Activated gamma-delta T cell treated with Interleukin-2 at 50 U/mL for 16 hours (primary cell): ENCODE results near the gene HSBP1L1.

ENCODE experiments used
- DNase-seq: peaks from one replicate; pipeline ENCODE4 v3.0.0-alpha.2; 2020

Gene HSBP1L1

DNA sequence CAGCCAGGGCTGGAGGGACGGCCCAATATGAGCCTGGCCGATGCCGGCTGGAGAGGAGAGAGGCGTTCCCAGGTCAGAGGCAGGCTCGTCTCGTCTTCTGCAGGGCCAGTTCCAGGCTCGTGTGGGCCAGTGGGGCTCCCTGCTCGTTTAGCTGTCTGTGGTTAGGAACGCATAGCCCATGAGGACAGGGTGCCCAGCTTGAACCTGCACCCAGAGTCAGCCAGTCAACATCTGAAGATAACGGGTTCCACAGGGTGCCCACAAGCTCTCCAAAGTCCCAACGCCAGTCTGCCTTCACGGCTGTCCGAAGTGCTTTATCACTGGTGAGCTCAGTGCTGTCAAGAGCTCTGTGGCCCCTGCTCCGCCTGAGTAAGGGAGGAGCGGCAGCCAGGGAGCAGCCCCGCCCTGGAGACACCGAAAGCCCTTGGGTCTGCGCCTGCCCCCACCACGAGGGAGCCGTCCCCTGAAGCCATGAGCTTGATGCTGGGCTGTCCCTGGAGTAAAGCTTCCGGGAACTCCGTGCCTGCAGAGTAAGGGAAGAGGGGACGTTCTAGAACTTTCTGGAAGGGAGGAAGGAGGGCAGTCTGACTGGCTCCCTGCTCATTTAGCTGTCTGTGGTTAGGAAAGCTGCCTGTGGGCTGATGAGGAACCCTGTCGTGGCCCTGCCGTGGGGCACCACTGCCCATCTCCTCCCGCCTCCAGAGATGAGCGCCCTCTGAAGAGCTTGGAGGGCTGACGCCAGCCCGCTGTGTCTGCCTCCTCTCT is 2.7 kb upstream of the HSBP1L1 start:
- DNase-seq, result no peak

DNA sequence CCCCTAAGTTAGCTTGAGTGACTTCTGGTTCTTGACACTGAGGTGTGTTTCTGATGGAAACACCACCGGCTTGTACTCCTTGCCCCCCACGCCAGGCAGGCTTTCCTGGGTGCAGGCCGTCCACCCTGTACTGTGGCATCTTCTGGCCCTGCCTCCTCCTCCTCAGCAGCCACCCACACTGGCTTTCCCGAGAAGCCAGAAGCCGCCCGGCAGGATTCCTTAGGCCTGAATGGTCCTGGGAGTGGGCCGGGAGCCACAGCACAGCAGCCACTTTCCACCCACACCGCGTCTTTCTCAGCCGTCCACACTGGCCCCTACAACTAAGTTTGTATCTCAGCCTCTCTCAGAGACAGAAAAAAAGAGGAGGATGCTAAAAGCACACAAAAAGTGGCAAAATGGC is 2.1 kb upstream of the HSBP1L1 start:
- no peak for DNase-seq

DNA sequence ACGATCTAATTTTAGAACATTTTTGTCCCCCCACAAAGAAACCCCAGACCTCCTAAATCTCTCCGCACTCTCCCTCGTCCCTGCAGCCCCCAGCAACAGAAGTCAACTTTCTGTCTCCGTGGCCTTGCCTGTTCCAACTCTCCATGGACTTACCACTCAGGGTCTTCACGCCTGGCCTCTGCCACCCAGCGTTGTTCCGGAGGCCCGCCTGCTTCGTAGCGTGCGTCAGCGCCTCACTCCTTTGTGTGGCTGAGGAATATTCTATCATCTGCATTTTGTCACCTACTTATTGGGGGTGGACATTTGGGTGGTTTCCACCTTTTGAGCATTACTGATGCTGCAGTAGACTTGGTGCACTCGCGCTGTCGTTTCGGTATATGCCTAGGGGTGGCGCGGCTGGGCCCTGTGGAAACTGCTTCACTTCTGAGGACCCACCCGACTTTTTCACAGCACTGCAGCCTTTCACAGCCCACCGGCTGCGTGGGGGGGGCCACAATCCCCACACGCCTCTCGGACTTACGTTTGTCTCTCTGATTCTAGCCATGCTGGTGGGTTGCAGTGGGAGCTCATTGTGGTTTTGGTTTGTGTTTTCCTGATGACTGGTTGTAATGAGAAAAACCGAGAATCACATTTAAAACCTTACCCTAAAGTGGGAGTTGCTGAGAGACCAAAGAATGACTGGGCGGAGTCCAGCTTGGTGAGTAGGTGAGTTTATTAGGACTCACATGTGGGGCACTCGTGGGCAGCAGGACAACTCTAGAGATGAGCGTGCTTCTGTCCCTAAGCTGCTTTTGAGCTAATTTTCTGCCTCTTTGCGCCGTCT is 1.4 kb upstream of the HSBP1L1 start:
- DNase-seq, result no peak

DNA sequence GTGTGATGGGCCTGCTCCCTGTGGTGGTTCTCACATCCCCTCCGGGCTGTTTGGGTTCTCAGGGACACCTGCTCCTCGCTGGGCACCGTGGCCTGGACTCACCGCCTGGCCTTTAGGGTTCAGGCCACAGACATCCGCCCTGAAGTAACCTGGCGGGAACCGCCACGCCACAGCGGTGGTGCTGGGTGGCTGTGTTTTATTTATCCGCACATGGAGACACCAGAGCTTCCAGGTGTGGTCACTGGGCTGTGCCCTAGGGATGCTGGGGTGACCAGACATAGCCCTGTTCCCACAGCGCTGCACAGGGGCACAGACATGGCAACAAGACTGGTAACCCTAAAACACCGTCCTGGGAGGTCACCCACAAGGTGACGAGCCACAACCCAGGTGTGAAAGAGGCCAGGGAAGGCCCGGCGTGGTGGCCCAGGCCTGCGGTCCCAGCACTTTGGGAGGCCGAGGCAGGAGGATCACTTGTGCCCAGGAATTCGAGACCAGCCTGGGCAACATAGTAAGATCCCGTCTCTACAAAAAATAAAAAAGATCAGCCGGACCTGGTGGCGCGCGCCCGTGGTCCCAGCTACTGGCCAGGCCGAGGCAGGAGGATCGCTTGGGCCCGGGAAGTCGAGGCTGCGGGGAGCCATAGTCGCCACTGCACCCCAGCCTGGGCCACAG is 649 bp upstream of the HSBP1L1 start:
- DNase-seq, result no peak

DNA sequence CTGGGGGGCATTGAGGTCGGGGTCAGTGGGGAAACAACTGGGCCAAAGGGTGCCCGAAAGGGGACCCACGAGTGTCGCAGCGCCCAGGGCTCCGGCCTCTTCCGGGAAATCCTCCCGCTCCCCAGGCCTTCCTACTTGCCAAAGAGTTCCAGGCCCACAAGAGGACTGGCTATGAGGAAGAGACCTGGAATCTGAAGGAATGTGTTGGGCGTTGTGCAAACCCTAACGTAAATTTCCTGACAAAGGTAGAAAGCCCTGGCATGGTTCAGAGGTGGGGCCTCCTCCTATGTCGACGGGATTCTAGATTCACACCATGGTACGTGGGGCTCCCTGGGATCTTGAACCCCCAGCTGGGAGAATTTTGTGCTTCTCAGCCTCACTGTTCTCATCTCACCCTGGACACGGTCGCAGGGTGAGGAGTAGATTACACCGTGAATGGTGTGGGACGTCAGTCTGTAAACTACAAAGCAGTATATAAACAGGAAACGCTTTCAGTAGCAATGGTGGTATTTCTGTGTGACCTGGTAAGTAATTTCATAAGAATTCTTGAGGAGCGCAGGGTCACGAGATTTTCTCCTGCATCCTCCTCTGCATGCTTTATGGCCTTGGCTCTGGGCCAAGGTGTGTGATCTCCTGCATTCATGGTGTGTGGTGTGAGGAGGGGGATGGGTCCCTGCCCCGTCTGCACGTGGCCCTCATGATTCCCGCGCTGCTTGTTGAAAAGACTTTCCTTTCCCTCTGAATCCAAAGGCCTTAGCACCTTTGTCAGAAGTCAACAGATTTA is 868 bp downstream of the HSBP1L1 start:
- no peak for DNase-seq

DNA sequence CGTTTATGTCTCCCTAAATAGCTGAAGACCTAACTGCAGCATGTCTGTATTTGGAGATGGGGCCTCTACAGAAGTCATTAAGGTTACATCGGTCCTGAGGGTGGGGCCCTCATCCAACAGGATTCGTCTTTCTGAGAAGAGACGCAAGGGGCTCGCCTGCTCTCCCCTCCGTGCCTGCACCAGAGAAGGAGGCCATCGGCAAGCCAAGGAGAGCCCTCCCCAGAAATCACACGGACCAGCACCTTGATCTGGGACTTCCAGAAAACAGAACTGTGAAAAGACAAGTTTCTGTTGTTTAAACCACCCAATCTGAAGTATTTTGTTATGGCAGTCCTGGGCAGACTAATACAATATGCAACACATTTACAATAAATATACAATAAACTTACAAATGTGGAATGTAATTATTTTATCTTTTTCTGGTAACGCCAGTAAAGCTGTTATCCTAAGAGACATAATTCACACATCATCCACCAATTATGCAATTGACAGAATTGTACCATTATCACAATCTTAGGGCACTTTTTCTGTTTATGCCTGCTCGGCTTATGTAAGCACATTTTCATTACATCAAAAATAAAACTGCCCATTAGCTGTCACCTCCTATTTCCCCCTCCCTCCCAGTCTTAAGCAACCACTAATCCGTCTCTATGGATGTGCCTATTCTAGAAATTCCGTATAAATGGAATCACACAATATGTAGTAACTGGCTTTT is 6.1 kb downstream of the HSBP1L1 start:
- DNase-seq, result no peak

DNA sequence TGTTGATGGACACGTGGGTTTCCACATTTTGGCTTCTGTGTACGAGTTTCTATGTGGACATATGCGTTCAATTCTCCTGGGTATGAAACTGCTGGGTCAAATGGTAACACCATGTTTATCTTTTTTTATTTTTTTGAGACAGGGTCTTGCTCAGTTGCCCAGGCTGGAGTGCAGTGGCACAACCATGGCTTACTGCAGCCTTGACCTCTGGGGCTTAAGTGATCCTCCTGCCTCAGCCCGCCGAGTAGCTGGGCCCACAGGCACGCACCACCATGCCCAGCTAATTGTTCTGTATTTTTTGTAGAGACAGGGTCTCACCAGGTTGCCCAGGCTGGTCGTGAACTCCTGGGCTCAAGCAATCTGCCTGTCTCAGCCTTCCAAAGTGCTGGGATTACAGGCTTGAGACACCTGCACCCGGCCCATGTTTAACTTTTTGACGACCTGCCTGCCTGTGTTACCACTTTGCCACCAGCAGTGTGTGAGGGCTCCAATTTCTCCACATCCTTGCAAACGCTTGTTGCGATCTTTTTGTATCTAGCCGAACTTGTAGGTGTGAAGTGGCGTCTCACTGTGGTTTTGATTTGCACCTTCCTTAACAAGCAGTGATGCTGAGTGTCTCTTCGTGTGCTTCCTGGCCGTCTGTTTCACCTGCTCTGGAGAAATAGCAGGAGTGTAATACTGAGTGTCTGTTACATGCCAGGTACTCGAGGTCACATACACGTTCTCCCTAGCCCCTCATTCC is 6.9 kb downstream of the HSBP1L1 start:
- DNase-seq, result no peak

DNA sequence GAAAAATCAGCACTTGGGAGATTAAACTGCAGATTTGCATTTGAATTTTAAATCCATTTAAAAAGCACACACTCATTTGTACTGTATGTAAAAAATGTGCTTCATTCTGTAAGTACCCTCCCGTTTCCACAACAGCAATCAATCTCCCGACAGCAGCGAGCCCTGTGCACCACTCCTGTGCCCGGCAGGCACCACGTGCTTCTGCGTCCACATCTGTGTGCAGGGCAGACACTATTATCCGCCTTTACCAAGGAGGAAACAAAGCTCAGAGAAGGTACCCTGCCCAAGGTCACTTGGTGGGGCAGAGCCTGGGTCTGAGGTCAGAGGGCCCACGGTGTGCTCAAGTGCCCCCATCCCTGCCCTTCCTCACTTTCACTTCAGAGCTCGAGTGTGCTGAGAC is 7.5 kb downstream of the HSBP1L1 start:
- no peak for DNase-seq

DNA sequence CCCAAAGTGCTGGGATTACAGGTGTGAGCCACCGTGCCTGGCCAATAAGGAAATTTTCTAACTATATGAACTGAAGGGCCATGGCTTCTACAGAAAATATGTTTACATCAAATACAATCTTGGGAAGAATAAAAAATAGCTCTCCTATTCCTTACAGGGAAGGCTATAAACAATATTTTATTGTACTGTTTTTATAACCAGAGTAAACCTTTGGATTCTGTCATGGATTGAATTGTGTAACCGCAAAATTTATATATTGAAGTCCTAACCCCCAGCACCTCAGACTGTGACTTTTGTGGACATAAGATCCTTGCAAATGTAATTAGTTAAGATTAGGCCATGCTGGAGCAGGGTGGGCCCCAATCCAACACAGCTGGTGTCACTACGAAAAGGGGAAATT is 8.3 kb downstream of the HSBP1L1 start:
- DNase-seq, result no peak

DNA sequence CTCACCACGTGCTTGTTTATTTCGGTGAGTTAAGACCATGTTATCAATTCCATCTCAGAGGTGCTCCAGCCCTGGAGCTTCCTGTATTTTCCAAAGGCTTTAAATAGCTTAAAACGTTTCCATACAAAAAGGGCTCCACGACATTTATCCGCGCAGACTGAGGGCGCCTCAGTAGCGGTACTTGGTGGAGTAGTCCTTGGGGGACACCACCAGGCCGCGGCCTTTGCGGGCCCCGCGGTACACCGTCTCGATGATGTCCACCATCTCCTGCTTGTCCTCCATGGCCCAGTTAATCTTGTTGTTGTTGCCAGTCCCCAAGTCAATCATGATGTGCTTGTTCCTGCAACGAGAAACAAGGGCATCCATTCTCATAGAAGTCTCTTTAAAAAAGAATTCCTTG is 9.1 kb downstream of the HSBP1L1 start:
- no peak for DNase-seq

DNA sequence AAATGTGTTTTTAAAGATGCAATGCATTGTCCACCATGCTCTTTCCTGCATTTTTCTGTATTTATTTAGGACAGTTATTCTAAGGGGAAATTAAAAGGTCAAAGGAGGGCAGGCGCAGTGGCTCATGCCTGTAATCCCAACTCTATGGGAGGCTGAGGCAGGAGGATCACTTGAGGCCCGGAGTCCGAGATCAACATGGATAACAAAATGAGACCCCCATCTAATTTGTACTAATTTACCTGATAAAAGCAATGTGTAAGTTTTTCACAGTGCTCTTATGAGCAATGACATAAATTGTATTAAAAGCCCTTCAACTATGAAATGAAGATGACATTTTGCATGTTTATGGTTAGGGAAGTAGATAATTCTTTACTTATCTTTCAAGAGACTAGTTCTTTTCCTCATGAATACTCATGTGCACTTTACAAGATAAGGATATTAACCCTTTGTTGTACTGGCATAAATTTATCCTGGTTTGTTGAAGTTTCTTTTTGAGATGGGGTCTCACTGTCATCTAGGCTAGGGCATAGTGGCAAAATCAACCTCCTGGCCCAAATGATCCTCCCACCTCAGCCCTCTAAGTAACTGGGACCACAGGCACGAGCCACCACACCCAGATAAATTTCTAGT is 9.7 kb downstream of the HSBP1L1 start:
- DNase-seq, result no peak

DNA sequence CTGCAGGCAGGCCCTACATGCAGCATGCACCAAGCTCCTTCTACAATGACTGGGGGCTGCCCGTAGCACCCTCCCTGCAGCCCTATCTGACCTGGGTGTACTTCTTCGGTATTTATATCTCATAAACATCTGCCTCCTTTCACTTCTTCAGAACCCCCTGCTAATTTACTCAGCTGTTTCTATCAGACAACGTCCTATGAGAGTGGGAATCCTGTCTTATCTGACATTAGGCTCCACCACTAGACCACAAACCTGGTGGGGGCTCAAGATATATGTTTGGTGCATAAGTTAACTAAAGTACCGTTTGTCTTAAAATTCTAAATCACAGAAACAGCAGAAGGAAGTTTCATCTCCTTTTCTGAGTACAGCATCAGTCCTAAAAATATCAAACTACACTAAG is 10.6 kb downstream of the HSBP1L1 start:
- no peak for DNase-seq

DNA sequence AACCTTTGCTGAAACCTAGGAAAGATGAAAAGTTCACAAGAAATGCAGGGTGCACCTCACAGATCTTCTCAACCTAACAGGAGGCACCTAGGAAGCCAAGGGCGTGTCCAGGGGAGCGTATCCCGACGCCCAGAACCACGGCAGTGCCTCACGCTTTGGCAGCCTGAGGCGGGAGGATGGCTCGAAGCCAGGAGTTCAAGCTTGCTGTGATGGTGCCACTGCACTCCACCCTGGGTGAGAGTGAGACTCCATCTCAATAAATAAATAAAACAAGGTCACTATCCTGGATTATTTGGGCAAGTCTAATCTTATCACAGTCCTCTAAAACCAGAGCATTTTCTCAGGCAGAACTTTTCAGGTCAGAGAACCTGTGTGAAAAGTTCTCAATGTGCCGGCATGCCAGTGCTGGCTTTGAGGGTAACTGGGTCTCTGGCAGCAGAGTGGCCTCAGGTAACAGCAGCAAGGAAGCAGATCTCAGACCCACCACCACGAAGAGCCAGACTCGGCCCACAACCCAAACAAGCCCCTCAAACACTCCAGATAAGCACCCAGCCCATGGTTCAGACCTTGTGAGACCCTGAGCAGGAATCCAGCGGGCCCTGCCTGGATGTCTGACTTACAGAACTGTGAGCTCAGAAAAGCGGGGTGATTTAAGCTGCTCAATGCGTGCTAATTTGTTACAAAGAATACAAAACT is 11.7 kb downstream of the HSBP1L1 start:
- no peak for DNase-seq

DNA sequence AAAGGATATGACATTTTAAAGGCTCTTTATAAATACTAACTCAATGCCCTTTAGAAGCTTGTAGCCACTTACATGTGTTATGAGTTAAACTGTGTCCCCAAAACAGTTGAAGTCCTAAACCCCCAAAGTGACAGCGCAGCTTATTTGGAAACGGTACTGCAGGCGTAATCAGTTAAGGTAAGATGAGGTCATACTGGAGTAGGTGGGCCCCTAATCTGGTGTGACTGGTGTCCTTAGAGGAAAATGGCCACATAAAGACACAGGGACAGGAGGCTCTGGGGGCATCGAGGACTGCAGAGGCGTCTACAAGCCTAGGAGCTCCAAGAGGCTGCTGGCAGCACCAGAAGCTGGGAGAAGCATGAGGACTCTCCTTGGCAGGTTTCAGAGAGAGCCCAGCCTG is 15.4 kb downstream of the HSBP1L1 start:
- DNase-seq, result no peak

DNA sequence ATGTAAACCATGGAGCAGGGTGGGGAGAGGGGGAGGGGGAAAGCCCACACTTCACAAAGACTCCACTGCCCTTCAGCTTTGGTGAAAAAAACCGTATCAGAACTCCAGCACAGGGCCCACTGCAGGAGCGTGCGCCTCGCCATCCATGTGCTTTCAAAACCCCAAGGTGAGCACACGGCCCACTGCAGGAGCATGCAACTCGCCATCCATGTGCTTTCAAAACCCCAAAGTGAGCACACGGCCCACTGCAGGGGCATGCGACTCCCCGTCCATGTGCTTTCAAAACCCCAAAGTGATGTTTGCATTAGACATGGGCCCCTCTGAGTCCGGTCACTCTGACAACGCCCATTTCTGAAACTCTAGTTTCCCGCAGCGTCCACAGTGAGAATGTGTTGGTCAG is 16.1 kb downstream of the HSBP1L1 start:
- no peak for DNase-seq

DNA sequence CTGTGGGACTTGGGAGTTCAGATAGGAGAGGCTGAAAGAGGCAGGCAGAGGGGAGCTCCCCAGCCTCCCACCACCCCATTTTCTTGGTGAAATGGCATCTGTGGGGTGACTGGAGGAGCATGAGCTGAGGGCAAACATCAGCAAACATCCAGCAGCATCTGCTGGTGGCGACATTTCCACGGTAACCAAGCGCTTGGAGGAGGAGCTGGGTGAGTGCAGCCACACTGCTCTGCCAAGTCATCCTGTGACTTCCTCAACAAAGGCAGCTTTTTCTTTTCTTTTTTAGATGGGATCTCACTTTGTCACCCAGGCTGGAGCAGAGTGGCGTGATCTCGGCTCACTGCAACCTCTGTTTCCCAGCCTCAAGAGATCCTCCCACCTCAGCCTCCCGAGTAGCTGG is 18.3 kb downstream of the HSBP1L1 start:
- no peak for DNase-seq

DNA sequence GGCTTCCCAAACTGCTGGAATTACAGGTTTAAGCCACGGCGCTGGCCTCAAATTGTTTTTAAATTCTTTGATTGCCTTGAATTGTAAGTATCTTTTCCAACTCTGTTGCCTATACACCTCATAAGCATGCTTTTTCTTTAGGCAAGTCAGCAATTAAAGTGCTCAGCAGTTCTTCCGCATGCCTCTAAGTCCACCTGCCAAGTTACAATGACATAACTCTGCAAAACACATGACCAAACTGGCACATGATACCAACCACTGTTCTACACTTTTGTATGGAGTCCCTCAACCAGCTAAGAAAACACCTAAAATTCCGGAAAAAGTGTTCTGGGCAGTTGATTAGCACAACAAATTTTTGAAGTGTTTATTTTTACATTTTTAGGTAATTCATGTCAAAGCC is 18.8 kb downstream of the HSBP1L1 start:
- DNase-seq, result no peak

DNA sequence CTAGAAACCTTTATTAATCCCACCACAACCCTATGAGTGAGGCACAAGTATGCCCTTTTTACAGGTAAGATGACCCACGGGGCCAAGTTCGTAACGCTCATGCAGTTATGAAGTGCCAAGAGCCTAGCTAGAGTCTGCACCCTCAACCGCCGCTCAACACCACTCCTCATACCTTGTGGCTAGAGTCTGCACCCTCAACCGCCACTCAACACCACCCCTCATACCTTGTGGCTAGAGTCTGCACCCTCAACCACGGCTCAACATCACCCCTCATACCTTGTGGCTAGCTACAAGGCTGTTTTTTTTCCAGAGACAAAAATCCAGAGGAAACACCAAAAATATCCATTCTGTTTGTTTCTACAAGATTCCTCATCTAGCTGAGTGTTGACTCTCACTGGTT is 19.4 kb downstream of the HSBP1L1 start:
- DNase-seq, result no peak

DNA sequence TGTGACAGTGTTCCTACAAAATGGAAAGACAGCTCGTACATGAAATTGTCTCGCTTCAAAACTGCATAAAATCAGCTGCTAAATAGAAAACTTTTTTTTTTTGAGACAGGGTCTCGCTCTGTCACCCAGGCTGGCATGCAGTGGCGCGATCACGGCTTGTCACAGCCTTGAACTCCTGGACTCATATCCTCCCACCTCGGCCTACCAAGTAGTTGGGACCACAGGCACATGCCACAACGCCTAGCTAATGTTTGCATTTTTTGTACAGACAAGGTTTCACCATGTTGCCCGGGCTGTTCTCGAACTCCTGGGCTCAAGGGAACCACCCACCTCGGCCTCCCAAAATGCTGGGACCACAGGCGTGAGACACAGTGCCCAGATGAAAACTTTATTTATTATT is 20.7 kb downstream of the HSBP1L1 start:
- no peak for DNase-seq

DNA sequence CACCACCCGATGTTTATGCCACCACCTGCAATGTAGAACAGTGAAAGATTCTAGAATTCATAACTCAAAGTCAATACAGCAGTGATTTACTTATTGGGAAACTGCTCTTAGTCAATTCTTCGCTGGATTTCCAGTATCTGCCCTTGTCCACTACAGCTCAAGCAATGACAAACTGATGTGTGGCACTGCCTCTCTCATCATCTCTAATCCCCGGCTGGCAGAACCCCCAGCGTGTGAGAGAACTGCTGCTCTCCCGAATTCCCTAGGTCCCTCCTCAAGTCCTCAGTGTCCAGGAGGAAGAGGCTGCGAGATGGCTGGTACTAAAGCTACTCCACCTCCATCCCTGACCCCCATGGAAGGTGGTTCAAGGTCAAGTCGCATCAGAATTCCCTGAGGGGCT is 22.3 kb downstream of the HSBP1L1 start:
- no peak for DNase-seq

DNA sequence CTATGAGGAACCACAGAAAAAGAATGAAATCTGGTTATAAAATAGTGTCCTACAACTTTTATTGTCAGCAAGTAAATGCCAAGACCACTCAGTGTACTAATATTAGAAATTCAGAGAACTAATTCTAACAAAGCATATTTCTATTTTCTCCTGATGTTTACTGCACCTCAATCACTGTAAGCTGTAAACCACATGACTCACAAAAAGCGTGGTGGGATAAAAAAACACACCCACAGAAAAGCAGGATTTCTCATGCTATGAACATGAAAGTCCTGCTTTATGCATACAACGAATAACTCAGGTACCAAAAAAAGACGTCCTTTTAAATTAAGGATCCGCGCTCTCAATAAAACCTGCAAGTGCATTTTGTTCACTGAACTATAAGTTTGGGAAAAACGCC is 23.1 kb downstream of the HSBP1L1 start:
- no peak for DNase-seq
